ENCODE results near the gene ITPRID1.

DNA sequence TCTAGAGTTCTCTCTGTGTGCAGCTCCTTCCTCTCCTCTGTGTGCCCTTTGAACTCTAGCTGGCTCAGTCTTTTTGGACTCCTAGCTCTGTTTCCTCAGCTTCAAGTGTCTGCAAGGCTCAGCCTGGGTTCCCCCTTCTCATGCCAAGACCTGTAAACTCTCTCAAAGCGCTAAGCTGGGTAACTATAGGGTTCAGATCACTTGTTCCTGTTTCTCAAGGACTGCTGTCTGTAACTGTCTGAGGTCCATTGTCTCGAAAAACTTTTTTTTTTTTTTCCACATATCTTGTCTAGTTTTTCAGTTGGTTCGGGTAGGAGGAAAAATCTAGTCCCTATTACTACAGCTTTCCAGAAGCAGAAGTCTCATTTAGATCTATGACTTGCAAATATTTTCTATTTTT lies 126.5 kb downstream of the ITPRID1 start:
- TF ChIP-seq, protein P1, sequence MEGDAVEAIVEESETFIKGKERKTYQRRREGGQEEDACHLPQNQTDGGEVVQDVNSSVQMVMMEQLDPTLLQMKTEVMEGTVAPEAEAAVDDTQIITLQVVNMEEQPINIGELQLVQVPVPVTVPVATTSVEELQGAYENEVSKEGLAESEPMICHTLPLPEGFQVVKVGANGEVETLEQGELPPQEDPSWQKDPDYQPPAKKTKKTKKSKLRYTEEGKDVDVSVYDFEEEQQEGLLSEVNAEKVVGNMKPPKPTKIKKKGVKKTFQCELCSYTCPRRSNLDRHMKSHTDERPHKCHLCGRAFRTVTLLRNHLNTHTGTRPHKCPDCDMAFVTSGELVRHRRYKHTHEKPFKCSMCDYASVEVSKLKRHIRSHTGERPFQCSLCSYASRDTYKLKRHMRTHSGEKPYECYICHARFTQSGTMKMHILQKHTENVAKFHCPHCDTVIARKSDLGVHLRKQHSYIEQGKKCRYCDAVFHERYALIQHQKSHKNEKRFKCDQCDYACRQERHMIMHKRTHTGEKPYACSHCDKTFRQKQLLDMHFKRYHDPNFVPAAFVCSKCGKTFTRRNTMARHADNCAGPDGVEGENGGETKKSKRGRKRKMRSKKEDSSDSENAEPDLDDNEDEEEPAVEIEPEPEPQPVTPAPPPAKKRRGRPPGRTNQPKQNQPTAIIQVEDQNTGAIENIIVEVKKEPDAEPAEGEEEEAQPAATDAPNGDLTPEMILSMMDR (IDR thresholded peaks at IDR 0.05): no peak
- TF ChIP-seq POLR2AphosphoS5 (IDR thresholded peaks at IDR 0.05) (no peak), POLR2A (IDR thresholded peaks at IDR 0.05) (no peak), EP300 (IDR thresholded peaks at IDR 0.05) (no peak)

Data from upper lobe of left lung (tissue), 4 donors.